Measurements from ENCODE around the gene CDH23. TPM values are rescaled to one million over a fixed set of nuclear protein-coding genes. Genes with fewer than 3 reads are reported as not detected.

Gene CDH23
- total RNA-seq, 2 experiments from 2014 or later = 0.16 to 0.61 TPM

DNA sequence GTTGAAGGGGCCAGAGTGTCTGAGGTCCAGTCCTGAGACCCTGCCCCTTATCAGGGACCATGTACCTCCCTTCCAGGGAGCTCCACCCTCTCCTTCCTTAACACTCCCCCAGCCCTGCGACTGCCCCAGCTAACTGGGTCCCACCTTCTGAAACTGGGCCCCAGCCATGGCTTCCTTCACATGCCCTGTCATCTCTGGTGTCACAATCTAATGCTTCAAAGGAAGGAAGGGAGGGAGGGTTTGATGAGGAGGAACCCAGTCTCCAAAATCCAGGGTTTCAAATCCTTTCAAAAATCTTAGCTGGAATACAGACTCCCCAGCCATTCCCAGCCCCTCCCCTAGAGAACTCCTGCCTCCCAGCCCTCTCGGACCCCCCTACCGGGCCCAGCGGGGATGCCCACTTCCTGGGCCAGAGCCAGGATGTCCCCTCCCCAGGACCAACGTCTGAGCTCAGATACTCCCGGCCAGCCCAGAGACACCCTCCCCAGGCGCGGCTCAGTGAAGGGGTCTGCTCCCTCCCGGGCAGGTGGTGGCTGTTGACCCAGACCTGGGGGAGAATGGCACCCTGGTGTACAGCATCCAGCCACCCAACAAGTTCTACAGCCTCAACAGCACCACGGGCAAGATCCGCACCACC, 304.9 kb downstream of the CDH23 start:
- ATAC-seq (no peak), DNase-seq (no peak)
- Mint-ChIP-seq H3K4me3 (no peak overlapping the region), H3K9me3 (ENCODE audit: low read depth) (no peaks in the 10 kb centered on the region), H3K27ac (no peak overlapping the region), H3K36me3 (no peaks in the 10 kb centered on the region), H3K27me3 (peaks cover 8% of the 10 kb centered on the region), H3K4me1 (peaks cover 28% of the 10 kb centered on the region)
- CTCF ChIA-PET = interaction anchor here (1.1 to 1.3 kb wide), 2 partner anchors 110 to 195 kb away, joined by 3 to 6 read pairs; no protein-coding TSS in a partner anchor

DNA sequence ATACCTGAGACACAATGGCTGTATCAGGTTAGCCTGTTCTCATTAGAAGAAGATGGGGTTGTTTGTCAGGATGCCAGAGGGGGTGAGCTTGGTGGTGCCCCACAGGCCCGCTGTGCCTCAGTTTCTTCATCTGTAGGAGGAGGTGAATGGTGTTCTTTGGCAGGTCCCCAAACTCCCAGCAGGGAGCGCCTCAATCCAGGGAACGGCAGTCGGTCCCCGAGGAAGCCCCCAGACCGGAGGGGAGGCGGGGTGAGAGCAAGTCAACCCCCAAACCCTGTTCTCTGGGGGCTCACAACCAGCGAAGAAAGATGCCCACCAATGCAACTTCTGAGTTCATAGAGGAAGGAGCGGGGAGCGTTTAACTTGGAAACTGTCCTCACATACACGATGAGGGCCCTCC, 306.9 kb downstream of the CDH23 start:
- Mint-ChIP-seq H3K36me3 (no peaks in the 10 kb centered on the region), H3K4me1 (peaks cover 17% of the 10 kb centered on the region), H3K4me3 (no peak overlapping the region), H3K9me3 (ENCODE audit: low read depth) (no peaks in the 10 kb centered on the region), H3K27me3 (peaks cover 8% of the 10 kb centered on the region), H3K27ac (no peak overlapping the region)
- DNase-seq (no peak), ATAC-seq (no peak)
- CTCF ChIA-PET = interaction anchor here (1.2 to 6.8 kb wide), 2 partner anchors 43 to 72 kb away, joined by 3 to 61 read pairs; partner anchors contain the start of gene VSIR

DNA sequence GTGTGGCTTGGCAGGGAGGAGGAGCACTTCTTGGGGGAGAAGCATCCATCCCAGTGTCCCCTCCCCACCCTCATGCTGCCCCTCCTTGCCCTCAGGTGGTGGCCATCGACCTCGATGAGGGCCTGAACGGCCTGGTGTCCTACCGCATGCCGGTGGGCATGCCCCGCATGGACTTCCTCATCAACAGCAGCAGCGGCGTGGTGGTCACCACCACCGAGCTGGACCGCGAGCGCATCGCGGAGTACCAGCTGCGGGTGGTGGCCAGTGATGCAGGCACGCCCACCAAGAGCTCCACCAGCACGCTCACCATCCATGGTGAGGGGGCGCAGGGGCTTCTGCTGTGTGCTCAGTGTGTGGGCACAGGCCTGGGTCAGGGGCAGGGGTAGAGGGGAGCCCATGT, 308.1 kb downstream of the CDH23 start:
- CTCF ChIA-PET = interaction anchor here (0.6 to 16.3 kb wide), 6 partner anchors 9 to 334 kb away, joined by 3 to 235 read pairs (median 14); partner anchors contain the start of genes PSAP and VSIR
- no peak for DNase-seq
- H3K4me3 Mint-ChIP-seq = no peak overlapping the region
- no peaks in the 10 kb centered on the region for H3K36me3 Mint-ChIP-seq
- no peaks in the 10 kb centered on the region for H3K9me3 Mint-ChIP-seq (ENCODE audit: low read depth)
- H3K4me1 Mint-ChIP-seq = peaks cover 14% of the 10 kb centered on the region
- ATAC-seq = no peak
- H3K27ac Mint-ChIP-seq = no peak overlapping the region
- H3K27me3 Mint-ChIP-seq = peaks cover 2% of the 10 kb centered on the region

DNA sequence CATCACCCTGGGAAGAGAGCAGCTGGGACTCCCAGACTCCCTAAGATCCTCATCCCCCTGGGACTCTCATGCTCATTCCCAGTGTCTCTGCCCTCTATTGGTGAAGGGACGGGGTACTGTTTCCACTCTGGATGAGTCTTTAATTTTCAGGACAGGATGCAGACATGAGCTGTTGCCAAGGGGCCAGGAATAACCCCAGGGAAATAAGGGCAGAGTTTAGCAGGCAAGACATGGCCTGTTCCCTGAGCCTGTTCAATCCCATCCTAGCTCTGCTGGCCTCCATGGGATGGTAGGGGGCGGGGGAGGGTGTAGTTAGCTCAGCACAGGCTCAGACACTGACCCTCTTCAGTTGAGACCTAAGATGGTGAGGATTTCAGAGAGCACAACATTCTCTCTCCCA, 308.9 kb downstream of the CDH23 start:
- DNase-seq (no peak), ATAC-seq (no peak)
- Mint-ChIP-seq H3K36me3 (no peaks in the 10 kb centered on the region), H3K27ac (no peak overlapping the region), H3K4me3 (no peak overlapping the region), H3K4me1 (peaks cover 14% of the 10 kb centered on the region), H3K9me3 (ENCODE audit: low read depth) (no peaks in the 10 kb centered on the region), H3K27me3 (no peaks in the 10 kb centered on the region)
- CTCF ChIA-PET = interaction anchor here (0.6 to 16.3 kb wide), 9 partner anchors 10 to 426 kb away, joined by 3 to 235 read pairs (median 15); partner anchors contain the start of genes SLC29A3 and VSIR

DNA sequence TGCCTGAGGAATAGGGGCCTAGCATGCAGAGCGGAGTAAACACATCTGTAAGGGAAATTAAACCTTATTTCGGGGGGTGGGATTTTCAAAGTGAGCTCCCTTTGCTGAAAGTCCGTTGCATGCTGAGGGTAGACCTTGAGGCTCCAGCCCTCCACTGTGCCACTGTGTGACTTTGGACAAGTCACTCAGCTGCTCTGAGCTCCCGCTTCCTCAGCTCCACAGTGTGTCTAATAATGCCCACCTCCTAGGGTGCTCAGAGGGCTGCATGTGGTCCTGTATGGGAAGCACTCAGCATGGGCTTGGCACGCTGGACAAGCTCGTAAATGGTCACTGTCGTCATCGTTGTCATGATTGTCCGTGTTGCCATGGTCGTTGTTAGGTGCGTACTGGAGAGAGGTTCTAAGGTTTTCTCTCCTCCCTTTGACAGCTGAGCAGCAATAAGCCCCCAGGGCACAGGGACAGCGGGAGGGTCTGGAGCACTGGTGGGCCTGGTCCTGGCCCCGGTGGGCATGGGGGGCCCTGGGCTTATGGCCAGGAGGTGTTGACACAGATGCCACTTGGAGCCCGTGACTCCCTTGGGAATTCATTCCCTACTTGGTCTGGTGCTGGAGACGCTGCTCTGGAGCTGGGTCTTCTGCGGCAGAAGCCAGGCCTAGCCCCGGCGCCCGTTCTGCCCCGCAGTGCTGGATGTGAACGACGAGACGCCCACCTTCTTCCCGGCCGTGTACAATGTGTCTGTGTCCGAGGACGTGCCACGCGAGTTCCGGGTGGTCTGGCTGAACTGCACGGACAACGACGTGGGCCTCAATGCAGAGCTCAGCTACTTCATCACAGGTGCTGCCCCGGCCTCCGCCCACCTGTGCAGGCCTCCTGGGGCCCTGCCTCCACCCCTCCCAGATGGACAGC, 309.7 kb downstream of the CDH23 start:
- H3K36me3 Mint-ChIP-seq = no peaks in the 10 kb centered on the region
- no peak overlapping the region for H3K27ac Mint-ChIP-seq
- H3K4me3 Mint-ChIP-seq = no peak overlapping the region
- no peak for DNase-seq
- no peaks in the 10 kb centered on the region for H3K9me3 Mint-ChIP-seq (ENCODE audit: low read depth)
- peaks cover 14% of the 10 kb centered on the region for H3K4me1 Mint-ChIP-seq
- ATAC-seq = no peak
- CTCF ChIA-PET = interaction anchor here (0.7 to 16.3 kb wide), 13 partner anchors 11 to 387 kb away, joined by 3 to 235 read pairs (median 12); partner anchors contain the start of genes C10orf105, SLC29A3 and VSIR
- no peaks in the 10 kb centered on the region for H3K27me3 Mint-ChIP-seq

DNA sequence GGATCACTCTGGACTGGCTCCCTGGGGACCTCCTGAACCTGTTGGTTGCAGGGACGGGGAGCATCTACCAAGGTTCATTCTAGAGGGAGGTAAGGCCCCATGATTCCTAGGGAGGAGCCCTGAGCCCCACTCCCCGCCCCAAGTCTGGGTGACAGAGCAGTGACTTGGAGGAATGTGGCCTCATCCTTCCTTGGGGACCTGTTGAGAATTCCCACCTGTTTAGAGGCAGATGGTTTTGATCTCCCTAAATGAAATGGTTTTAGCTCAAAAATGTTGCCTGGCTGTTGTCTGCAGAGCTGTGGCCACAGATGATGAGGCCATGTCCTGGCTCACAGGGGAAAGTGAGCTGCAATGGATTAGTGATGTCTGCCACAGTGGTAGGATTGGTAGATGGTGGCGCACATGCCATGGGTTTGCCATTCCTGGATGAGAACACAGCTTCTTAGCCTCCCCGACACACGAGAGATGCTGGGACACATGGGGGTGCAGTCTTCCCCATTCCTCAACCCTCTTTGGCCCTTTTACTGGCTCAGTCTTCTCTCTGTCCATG, 310.6 kb downstream of the CDH23 start:
- Mint-ChIP-seq H3K4me1 (peaks cover 15% of the 10 kb centered on the region), H3K4me3 (no peak overlapping the region), H3K36me3 (no peaks in the 10 kb centered on the region), H3K27me3 (no peaks in the 10 kb centered on the region), H3K27ac (no peak overlapping the region), H3K9me3 (ENCODE audit: low read depth) (no peaks in the 10 kb centered on the region)
- ATAC-seq = no peak
- CTCF ChIA-PET = interaction anchor here (0.8 to 16.3 kb wide), 22 partner anchors 9 to 392 kb away, joined by 3 to 235 read pairs (median 10); partner anchors contain the start of genes C10orf105, SLC29A3 and VSIR
- DNase-seq = no peak

DNA sequence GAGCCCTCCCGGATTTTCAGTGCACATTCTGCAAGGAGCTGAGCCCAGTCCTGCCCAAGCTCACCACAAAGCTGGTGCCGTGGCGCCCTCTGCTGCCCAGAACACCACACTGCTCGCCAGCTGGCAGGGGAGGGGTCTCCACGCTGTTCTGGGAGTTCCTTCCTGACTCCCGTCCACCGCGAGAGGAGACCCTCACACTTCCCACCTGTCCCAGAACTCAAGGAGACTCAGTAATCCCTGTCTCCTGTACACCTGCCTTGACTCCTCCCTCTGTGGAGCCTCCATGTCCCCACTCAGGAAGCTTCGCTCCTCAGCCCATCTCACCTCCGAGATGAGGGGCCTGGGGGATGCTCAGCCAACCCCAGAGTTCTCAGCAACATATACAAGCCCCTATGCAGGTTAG, 311.6 kb downstream of the CDH23 start:
- H3K9me3 Mint-ChIP-seq (ENCODE audit: low read depth) = no peaks in the 10 kb centered on the region

DNA sequence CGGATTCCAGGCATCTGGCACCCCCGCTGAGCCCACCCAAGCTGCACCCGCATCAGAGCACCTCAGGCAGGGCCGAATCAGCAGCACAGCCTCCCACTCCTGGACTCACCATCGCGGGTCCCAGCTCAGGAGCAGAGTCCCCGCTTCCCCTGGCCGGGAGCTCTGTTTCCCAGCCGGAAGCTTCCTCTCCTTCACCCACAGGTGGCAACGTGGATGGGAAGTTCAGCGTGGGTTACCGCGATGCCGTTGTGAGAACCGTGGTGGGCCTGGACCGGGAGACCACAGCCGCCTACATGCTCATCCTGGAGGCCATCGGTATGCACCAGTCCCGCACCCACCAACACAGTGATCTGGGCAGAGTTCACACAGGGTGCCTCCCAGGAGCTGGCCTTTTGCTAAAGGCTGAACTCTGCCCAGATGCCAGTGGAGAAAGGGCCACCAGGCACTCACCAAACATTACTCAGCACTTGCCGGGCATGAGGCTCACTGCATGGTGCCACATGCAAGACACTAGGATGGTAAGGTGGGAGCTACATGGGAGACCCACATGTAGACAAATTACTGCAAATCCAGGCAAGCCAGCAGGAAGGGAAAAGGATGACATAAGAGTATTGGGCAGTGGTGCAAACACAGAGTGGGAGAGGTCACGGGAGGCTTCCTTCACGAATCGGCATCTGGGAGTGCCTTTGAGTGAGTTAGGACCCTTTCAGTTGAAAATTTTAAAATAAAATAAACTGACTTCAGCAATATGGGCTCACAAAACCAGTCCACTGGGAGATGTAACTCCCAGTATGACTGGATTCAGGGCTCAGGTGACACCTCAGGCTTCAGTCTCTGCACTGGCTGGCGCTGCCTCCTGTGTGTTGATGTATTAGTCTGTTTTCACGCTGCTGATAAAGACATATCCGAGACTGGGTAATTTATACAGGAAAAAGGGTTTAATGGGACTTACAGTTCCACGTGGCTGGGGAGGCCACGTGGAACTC, 312.5 kb downstream of the CDH23 start:
- Mint-ChIP-seq H3K27me3 (no peaks in the 10 kb centered on the region), H3K9me3 (ENCODE audit: low read depth) (no peaks in the 10 kb centered on the region), H3K36me3 (no peaks in the 10 kb centered on the region), H3K27ac (no peak overlapping the region), H3K4me1 (peaks cover 34% of the 10 kb centered on the region), H3K4me3 (no peak overlapping the region)
- DNase-seq = no peak
- CTCF ChIA-PET = interaction anchor here (0.6 to 16.3 kb wide), 38 partner anchors 7 to 394 kb away, joined by 3 to 235 read pairs (median 6); partner anchors contain the start of genes C10orf105, SLC29A3 and VSIR
- no peak for ATAC-seq

More for the DNA sequence above, 311.6 kb downstream of the CDH23 start:
- peak; percentile 40 for ATAC-seq
- CTCF ChIA-PET = interaction anchor here (0.6 to 16.3 kb wide), 42 partner anchors 8 to 393 kb away, joined by 3 to 235 read pairs (median 5); partner anchors contain the start of genes C10orf105, SLC29A3 and VSIR
- H3K27me3 Mint-ChIP-seq = no peaks in the 10 kb centered on the region
- peaks cover 25% of the 10 kb centered on the region for H3K4me1 Mint-ChIP-seq
- no peak overlapping the region for H3K27ac Mint-ChIP-seq
- DNase-seq = peak; percentile 68
- H3K4me3 Mint-ChIP-seq = no peak overlapping the region
- H3K36me3 Mint-ChIP-seq = no peaks in the 10 kb centered on the region

DNA sequence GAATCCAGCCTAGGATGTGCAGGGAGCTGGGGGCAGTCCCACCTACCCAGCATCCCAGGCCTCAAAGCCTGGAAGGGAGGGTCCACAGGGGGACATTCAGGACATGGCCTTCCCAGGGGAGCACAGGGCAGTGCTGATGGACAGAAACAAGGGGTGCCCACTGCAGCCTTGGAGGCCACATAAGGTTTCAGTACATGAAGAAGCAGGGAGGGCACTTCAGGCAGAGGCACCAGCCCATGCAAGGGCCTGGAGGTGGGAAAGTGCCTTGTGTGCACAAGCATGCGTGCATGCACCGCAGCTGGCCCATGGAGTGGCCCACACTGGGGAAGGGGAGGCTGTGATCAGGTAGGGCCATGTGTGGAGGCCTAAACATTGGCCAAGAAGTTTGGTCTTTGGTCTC, 313.8 kb downstream of the CDH23 start:
- H3K4me1 Mint-ChIP-seq = peaks cover 42% of the 10 kb centered on the region
- no peaks in the 10 kb centered on the region for H3K27me3 Mint-ChIP-seq
- no peak for ATAC-seq
- DNase-seq = no peak
- no peak overlapping the region for H3K4me3 Mint-ChIP-seq
- CTCF ChIA-PET = interaction anchor here (5.2 to 16.3 kb wide), 2 partner anchors 15 to 62 kb away, joined by 35 to 235 read pairs; partner anchors contain the start of gene VSIR
- no peak overlapping the region for H3K27ac Mint-ChIP-seq
- H3K36me3 Mint-ChIP-seq = no peaks in the 10 kb centered on the region
- H3K9me3 Mint-ChIP-seq (ENCODE audit: low read depth) = no peaks in the 10 kb centered on the region

DNA sequence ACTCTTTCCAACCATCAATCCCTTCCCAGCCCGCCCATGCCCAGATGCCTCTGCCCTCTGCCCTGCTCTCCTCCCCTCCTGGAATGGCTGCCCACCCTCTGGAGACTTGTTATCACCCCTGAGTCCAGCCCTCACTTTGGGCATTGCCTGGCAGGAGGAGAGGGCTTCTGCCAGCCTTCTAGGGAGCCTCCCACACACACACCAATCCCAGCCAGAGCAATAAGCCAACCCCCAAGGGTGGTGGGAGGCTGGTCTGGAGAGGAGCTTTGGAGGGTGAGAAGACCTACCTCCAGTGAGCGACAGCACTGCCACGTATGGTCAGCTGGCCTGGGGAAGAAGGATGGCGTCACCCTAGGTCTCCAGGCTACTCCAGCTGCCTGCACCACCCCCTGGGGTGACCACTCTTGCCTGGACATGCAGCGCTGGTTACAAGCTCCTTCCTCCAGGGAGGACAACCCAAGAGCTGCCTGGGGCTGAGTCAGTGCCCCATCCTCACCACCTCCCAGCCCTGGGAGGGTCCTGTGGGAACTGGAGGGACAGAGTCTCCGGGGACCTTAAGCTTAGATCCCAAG, 314.4 kb downstream of the CDH23 start:
- H3K27me3 Mint-ChIP-seq = no peaks in the 10 kb centered on the region
- no peak overlapping the region for H3K4me3 Mint-ChIP-seq
- ATAC-seq (no peak), DNase-seq (no peak)
- no peak overlapping the region for H3K27ac Mint-ChIP-seq
- peaks cover 42% of the 10 kb centered on the region for H3K4me1 Mint-ChIP-seq
- no peaks in the 10 kb centered on the region for H3K9me3 Mint-ChIP-seq (ENCODE audit: low read depth)
- H3K36me3 Mint-ChIP-seq = no peaks in the 10 kb centered on the region
- CTCF ChIA-PET = interaction anchor here (0.8 to 16.3 kb wide), 7 partner anchors 15 to 334 kb away, joined by 3 to 235 read pairs (median 15); partner anchors contain the start of gene VSIR

DNA sequence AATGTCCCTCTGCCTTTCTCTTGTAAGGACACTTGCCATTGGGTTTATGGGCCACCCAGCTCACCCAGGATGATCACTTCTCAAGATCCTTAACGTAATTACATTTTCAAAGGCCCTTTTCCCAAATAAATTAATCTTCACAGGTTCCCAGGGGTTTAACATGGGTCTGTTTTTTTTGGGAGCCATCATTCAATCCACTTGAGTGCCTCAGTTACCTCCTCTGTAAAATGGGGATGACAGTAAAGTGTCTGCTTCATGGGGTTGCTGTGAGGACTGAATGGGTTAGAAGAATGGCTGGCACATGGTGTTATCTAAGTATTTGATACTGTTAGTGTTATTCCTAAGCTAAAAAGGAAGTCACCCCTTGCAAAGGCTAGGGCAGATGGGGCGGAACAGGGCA, 315.4 kb downstream of the CDH23 start:
- H3K27ac Mint-ChIP-seq = peak overlapping the region; percentile 98
- peaks cover 42% of the 10 kb centered on the region for H3K4me1 Mint-ChIP-seq
- no peaks in the 10 kb centered on the region for H3K27me3 Mint-ChIP-seq
- no peaks in the 10 kb centered on the region for H3K36me3 Mint-ChIP-seq
- H3K4me3 Mint-ChIP-seq = no peak overlapping the region
- DNase-seq (no peak), ATAC-seq (no peak)
- CTCF ChIA-PET = interaction anchor here (0.8 to 16.3 kb wide), 7 partner anchors 10 to 184 kb away, joined by 3 to 235 read pairs (median 15); partner anchors contain the start of gene VSIR
- no peaks in the 10 kb centered on the region for H3K9me3 Mint-ChIP-seq (ENCODE audit: low read depth)
